ENCODE results near the gene ADAM29. TPM values are rescaled to one million over a fixed set of nuclear protein-coding genes. Genes with fewer than 3 reads are reported as not detected.

The ADAM29 gene
- polyA plus RNA-seq, 3 donors: not detected

- Histone ChIP-seq H3K4me2 (replicated peaks; ENCODE audit: extremely low read depth, low read length, poor library complexity, severe bottlenecking) (no peak overlapping the region), H3K4me1 (ENCODE audit: control insufficient read depth in 1 of 2, insufficient read depth in 2 of 2, low read length in 2 of 2) (no peaks in the 10 kb centered on the region), H3K36me3 (replicated peaks in 1 of 2; ENCODE audit: control insufficient read depth in 1 of 2, insufficient read depth in 2 of 2, low read length in 2 of 2) (no peaks in the 10 kb centered on the region), H3K4me3 (replicated peaks in 1 of 3; ENCODE audit: low read depth in 2 of 3, low read length in 3 of 3) (no peak overlapping the region), H3K27ac (ENCODE audit: low read depth in 1 of 2, low read length in 2 of 2) (no peak overlapping the region), H3K27me3 (ENCODE audit: control insufficient read depth in 2 of 2, insufficient read depth in 2 of 2, low read length in 2 of 2) (no peaks in the 10 kb centered on the region), H3K9me3 (replicated peaks in 1 of 2; ENCODE audit: control insufficient read depth in 1 of 2, insufficient read depth in 1 of 2, low read length in 2 of 2) (peaks cover 4 to 13% of the 10 kb centered on the region in 2 donors), H4K20me1 (ENCODE audit: insufficient read depth, low read length) (no peaks in the 10 kb centered on the region), H3K9ac (ENCODE audit: insufficient read depth, low read length, poor library complexity, severe bottlenecking) (no peak overlapping the region), H2AFZ (ENCODE audit: insufficient read depth, low read depth, low read length, poor library complexity, severe bottlenecking) (no peak overlapping the region), H3K79me2 (ENCODE audit: insufficient read depth, low read length) (no peaks in the 10 kb centered on the region)
- intact Hi-C loops (cut with micrococcal nuclease): no loop called here
- H3K9me3 Mint-ChIP-seq: peaks cover 3 to 13% (median 7%) of the 10 kb centered on the region in 7 donors
- no peak overlapping the region for H3K4me3 Mint-ChIP-seq
- H3K4me1 Mint-ChIP-seq: no peaks in the 10 kb centered on the region
- TF ChIP-seq CTCF (IDR thresholded peaks at IDR 0.05): no peak
- no peaks in the 10 kb centered on the region for H3K36me3 Mint-ChIP-seq
- 91% methylated on average over 8 of the region's 8 CpGs for WGBS (ENCODE audit: insufficient coverage)
- no peak overlapping the region for H3K27ac Mint-ChIP-seq
- DNase-seq: no peak
- H3K27me3 Mint-ChIP-seq (ENCODE audit: low read depth in 3 of 3): peaks cover 0 to 2% (median 0%) of the 10 kb centered on the region in 3 donors
These were observed 30.7 kb downstream of the ADAM29 start for GRCh38 chr4:174948826-174949225.

- Mint-ChIP-seq H3K36me3 (no peaks in the 10 kb centered on the region), H3K4me3 (no peak overlapping the region), H3K9me3 (peaks cover 0 to 17% (median 3%) of the 10 kb centered on the region in 7 donors), H3K27ac (no peak overlapping the region), H3K4me1 (no peaks in the 10 kb centered on the region), H3K27me3 (ENCODE audit: low read depth in 3 of 3) (peaks cover 0 to 2% (median 1%) of the 10 kb centered on the region in 3 donors)
- H3K9me3 ChIP-seq (replicated peaks in 1 of 2; ENCODE audit: control insufficient read depth in 1 of 2, insufficient read depth in 1 of 2, low read length in 2 of 2): peaks cover 0 to 4% of the 10 kb centered on the region in 2 donors
- no peak overlapping the region for H3K9ac ChIP-seq (ENCODE audit: insufficient read depth, low read length, poor library complexity, severe bottlenecking)
- no CpG with 5 or more reads among the region's 3 CpGs for WGBS (ENCODE audit: insufficient coverage)
- no peaks in the 10 kb centered on the region for H3K27me3 ChIP-seq (ENCODE audit: control insufficient read depth in 2 of 2, insufficient read depth in 2 of 2, low read length in 2 of 2)
- TF ChIP-seq CTCF (IDR thresholded peaks at IDR 0.05): no peak
- intact Hi-C loops (cut with micrococcal nuclease): no loop called here
- no peaks in the 10 kb centered on the region for H4K20me1 ChIP-seq (ENCODE audit: insufficient read depth, low read length)
- DNase-seq: no peak
- H3K36me3 ChIP-seq (replicated peaks in 1 of 2; ENCODE audit: control insufficient read depth in 1 of 2, insufficient read depth in 2 of 2, low read length in 2 of 2): no peaks in the 10 kb centered on the region
- H2AFZ ChIP-seq (ENCODE audit: insufficient read depth, low read depth, low read length, poor library complexity, severe bottlenecking): no peak overlapping the region
- H3K4me2 ChIP-seq (replicated peaks; ENCODE audit: extremely low read depth, low read length, poor library complexity, severe bottlenecking): no peak overlapping the region
- H3K27ac ChIP-seq (ENCODE audit: low read depth in 1 of 2, low read length in 2 of 2): no peak overlapping the region
- H3K79me2 ChIP-seq (ENCODE audit: insufficient read depth, low read length): no peaks in the 10 kb centered on the region
- no peak overlapping the region for H3K4me3 ChIP-seq (replicated peaks in 1 of 3; ENCODE audit: low read depth in 2 of 3, low read length in 3 of 3)
- H3K4me1 ChIP-seq (ENCODE audit: control insufficient read depth in 1 of 2, insufficient read depth in 2 of 2, low read length in 2 of 2): no peaks in the 10 kb centered on the region
These were observed 54.8 kb downstream of the ADAM29 start for GRCh38 chr4:174972911-174973310.
